Bone marrow (tissue), 2 donors: ENCODE results near the gene ITGAE.
"Not testable (repeated sequence)": the region's sequence is repeated elsewhere in the genome, so short reads cannot be mapped to it uniquely, and the experiment has no call there.

Experiments
- DNase-seq, 2 donors: peaks; one replicate each; lab custom pipeline; 2025; lab: John Stamatoyannopoulos, UW

The ITGAE gene

GRCh38 chr17:3794557-3795389 is 6.2 kb downstream of the ITGAE start:
- DNase-seq, result no peak

- DNase-seq, result not testable (repeated sequence)
These were observed 6.8 kb downstream of the ITGAE start for GRCh38 chr17:3794152-3794551.

- not testable (repeated sequence) for DNase-seq
These were observed 7.7 kb downstream of the ITGAE start for GRCh38 chr17:3793258-3793657.

- DNase-seq, result no peak
These were observed 8.5 kb downstream of the ITGAE start for GRCh38 chr17:3792481-3792880.

- peak in 1 of 2 donors; percentile 20 for DNase-seq
These were observed 12.8 kb downstream of the ITGAE start for GRCh38 chr17:3788200-3788599.

- not testable (repeated sequence) for DNase-seq
These were observed 15.7 kb downstream of the ITGAE start for GRCh38 chr17:3785323-3785722.

- DNase-seq, result no peak
These were observed 18.2 kb downstream of the ITGAE start for GRCh38 chr17:3782751-3783150.

- no peak for DNase-seq
These were observed 20.0 kb downstream of the ITGAE start for GRCh38 chr17:3780986-3781385.

- DNase-seq, result no peak
These were observed 23.4 kb downstream of the ITGAE start for GRCh38 chr17:3777366-3778120.

GRCh38 chr17:3773966-3774365 is 27.0 kb downstream of the ITGAE start:
- DNase-seq, result no peak

GRCh38 chr17:3773511-3773910 is 27.5 kb downstream of the ITGAE start:
- DNase-seq, result no peak

- DNase-seq, result no peak
These were observed 28.2 kb downstream of the ITGAE start for GRCh38 chr17:3772764-3773163.

- no peak for DNase-seq
These were observed 29.8 kb downstream of the ITGAE start for GRCh38 chr17:3771140-3771539.

- peak in 1 of 2 donors; percentile 85 for DNase-seq
These were observed 30.5 kb downstream of the ITGAE start for GRCh38 chr17:3770466-3770865.

- DNase-seq, result no peak
These were observed 32.2 kb downstream of the ITGAE start for GRCh38 chr17:3768769-3769168.

- DNase-seq, result no peak
These were observed 32.6 kb downstream of the ITGAE start for GRCh38 chr17:3768341-3768740.

GRCh38 chr17:3766779-3767178 is 34.2 kb downstream of the ITGAE start:
- no peak for DNase-seq

- no peak for DNase-seq
These were observed 35.0 kb downstream of the ITGAE start for GRCh38 chr17:3765981-3766380.

- no peak for DNase-seq
These were observed 37.2 kb downstream of the ITGAE start for GRCh38 chr17:3763777-3764170.

- DNase-seq, result no peak
These were observed 37.8 kb downstream of the ITGAE start for GRCh38 chr17:3762922-3763776.

- DNase-seq, result no peak
These were observed 39.0 kb downstream of the ITGAE start for GRCh38 chr17:3761918-3762380.
